Kidney epithelial cell (primary cell): Measurements from ENCODE around the gene GLRA3. TPM values are rescaled to one million over a fixed set of nuclear protein-coding genes. Genes with fewer than 3 reads are reported as not detected.
A peak's percentile ranks its signal among the peaks of the same experiment; 100 is the strongest.

Source experiments
- DNase-seq: peaks from one replicate; pipeline ENCODE4 v3.0.0-alpha.2; 2010; ENCODE audit warnings: low read depth
- H3K27me3 ChIP-seq: 2 replicates; pipeline ENCODE4 v1.6.0; 2011; ENCODE audit warnings: low read length; ENCODE audit not compliant: control insufficient read depth, insufficient read depth
- H3K36me3 ChIP-seq: 2 replicates; pipeline ENCODE4 v1.5.1; 2011; ENCODE audit warnings: low read length; ENCODE audit not compliant: control insufficient read depth, insufficient read depth
- H3K4me3 ChIP-seq: 2 replicates; pipeline ENCODE4 v1.5.1; 2011; ENCODE audit warnings: low read depth, mild to moderate bottlenecking, control low read depth, low read length
- CTCF ChIP-seq: IDR thresholded peaks from 2 replicates; pipeline ENCODE4 v1.5.1; 2011; ENCODE audit warnings: mild to moderate bottlenecking, moderate library complexity, low read length, control low read depth, inconsistent platforms; ENCODE audit not compliant: insufficient read depth, poor library complexity, severe bottlenecking
- total RNA-seq: library from RNA; depleted of rRNA; stranded (reverse); fragments of >200 nt; gene quantifications from 2 replicates; pipeline ENCODE4 v1.2.3, GENCODE V29; 2015

Gene GLRA3
- total RNA-seq, 1 donor from 2014 or later = not detected

- no peak for TF ChIP-seq CTCF
- H3K36me3 ChIP-seq = no peaks in the 10 kb centered on the region
- H3K4me3 ChIP-seq = no peak overlapping the region
- DNase-seq = no peak
- no peaks in the 10 kb centered on the region for H3K27me3 ChIP-seq
Observed at GRCh38 chr4:174595141-174595929, 233.7 kb downstream of the GLRA3 start.

GRCh38 chr4:174593701-174594100 is 235.3 kb downstream of the GLRA3 start:
- no peak for TF ChIP-seq CTCF
- no peak overlapping the region for H3K4me3 ChIP-seq

GRCh38 chr4:174592985-174593335 is 236.1 kb downstream of the GLRA3 start:
- no peaks in the 10 kb centered on the region for H3K27me3 ChIP-seq
- DNase-seq = peak; percentile 42
- no peak for TF ChIP-seq CTCF
- H3K4me3 ChIP-seq = no peak overlapping the region
- H3K36me3 ChIP-seq = no peaks in the 10 kb centered on the region

More at GRCh38 chr4:174593701-174594100, 235.3 kb downstream of the GLRA3 start:
- Histone ChIP-seq H3K36me3 (no peaks in the 10 kb centered on the region), H3K27me3 (no peaks in the 10 kb centered on the region)
- no peak for DNase-seq

GRCh38 chr4:174592256-174592984 is 236.6 kb downstream of the GLRA3 start:
- Histone ChIP-seq H3K4me3 (no peak overlapping the region), H3K36me3 (no peaks in the 10 kb centered on the region), H3K27me3 (no peaks in the 10 kb centered on the region)
- no peak for TF ChIP-seq CTCF
- no peak for DNase-seq

- no peak for DNase-seq
- no peak for TF ChIP-seq CTCF
- no peaks in the 10 kb centered on the region for H3K27me3 ChIP-seq
- no peaks in the 10 kb centered on the region for H3K36me3 ChIP-seq
- no peak overlapping the region for H3K4me3 ChIP-seq
Observed at GRCh38 chr4:174591243-174592021, 237.6 kb downstream of the GLRA3 start.
